ENCODE results near the gene FGFRL1. TPM values are rescaled to one million over a fixed set of nuclear protein-coding genes. Genes with fewer than 3 reads are reported as not detected.

Gene FGFRL1
- total and polyA plus RNA-seq, 2 of the 13 experiments (the other 11 are each of a cell fraction or from before 2014, with no cell fraction given), result 19.1 to 30.6 TPM

DNA sequence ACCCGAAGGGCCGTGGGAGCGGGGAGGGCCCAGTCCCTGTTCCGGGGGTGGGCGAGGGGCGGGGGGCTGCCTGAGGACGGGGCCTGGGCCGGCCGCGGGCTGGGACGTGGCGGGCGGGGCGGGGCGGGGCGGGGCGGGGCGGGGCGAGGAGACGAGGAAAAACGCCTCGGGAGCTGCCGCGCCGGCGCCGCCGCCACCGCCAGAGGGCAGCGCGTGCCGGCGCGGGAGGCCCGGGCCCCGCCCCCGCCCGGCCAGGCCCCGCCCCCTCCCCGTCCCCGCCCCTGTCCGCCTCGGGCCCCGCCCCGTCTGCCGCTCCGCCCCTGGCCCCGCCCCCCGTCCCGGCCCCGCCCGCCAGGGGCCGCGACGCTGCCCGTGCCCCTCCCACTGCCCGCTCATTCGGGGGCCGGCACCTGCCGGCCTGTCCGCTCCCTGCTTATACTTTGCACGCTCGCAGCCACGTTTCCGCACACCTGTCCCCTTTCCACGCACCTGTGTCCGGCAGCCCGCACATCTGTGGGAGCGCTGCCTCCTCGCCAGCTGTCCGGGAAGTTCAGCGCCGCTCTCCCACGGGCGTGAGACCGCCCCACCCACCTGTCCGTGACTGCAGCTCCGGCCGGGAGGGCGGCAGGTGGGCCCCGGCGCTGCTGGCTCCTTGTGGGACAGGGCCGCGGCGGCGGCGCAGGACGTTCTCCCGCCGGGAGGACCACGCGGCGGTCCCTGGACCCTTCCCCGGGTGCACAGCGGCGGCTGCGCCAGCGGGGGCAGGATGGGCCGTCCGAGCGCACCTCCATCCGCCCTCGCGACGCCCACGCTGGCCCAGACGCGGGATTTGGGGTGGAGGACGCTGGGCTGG lies 1.7 kb upstream of the FGFRL1 start (continued):
- TF ChIP-seq, protein P1, sequence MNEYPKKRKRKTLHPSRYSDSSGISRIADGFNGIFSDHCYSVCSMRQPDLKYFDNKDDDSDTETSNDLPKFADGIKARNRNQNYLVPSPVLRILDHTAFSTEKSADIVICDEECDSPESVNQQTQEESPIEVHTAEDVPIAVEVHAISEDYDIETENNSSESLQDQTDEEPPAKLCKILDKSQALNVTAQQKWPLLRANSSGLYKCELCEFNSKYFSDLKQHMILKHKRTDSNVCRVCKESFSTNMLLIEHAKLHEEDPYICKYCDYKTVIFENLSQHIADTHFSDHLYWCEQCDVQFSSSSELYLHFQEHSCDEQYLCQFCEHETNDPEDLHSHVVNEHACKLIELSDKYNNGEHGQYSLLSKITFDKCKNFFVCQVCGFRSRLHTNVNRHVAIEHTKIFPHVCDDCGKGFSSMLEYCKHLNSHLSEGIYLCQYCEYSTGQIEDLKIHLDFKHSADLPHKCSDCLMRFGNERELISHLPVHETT (CRISPR knock-in tag; conservative IDR thresholded peaks at IDR 0.05), result no peak
- TF ChIP-seq SCMH1 (CRISPR knock-in tag; IDR thresholded peaks at IDR 0.05; ENCODE audit: borderline replicate concordance) (no peak), MAF1 (CRISPR knock-in tag; IDR thresholded peaks at IDR 0.05; ENCODE audit: borderline replicate concordance) (no peak), ZBTB1 (CRISPR knock-in tag; IDR thresholded peaks at IDR 0.05; ENCODE audit: borderline replicate concordance) (no peak), SRSF1 (optimal IDR thresholded peaks at IDR 0.05; ENCODE audit: low read depth, low read length) (no peak), HOXA7 (CRISPR knock-in tag; IDR thresholded peaks at IDR 0.05) (no peak), PCBP2 (optimal IDR thresholded peaks at IDR 0.05; ENCODE audit: low read depth, low read length, poor library complexity, severe bottlenecking) (no peak), ATF7 (IDR thresholded peaks at IDR 0.05) (no peak), ATF7 (CRISPR knock-in tag; IDR thresholded peaks at IDR 0.05) (no peak), SP1 (IDR thresholded peaks at IDR 0.05) (no peak), SP1 (CRISPR knock-in tag; IDR thresholded peaks at IDR 0.05) (peak; percentile 16; the same call in 1 of the 2 replicates), RNF2 (conservative IDR thresholded peaks at IDR 0.05; ENCODE audit: low read depth) (no peak; the same call in 1 of the 2 replicates)
- TF ChIP-seq, protein P2, sequence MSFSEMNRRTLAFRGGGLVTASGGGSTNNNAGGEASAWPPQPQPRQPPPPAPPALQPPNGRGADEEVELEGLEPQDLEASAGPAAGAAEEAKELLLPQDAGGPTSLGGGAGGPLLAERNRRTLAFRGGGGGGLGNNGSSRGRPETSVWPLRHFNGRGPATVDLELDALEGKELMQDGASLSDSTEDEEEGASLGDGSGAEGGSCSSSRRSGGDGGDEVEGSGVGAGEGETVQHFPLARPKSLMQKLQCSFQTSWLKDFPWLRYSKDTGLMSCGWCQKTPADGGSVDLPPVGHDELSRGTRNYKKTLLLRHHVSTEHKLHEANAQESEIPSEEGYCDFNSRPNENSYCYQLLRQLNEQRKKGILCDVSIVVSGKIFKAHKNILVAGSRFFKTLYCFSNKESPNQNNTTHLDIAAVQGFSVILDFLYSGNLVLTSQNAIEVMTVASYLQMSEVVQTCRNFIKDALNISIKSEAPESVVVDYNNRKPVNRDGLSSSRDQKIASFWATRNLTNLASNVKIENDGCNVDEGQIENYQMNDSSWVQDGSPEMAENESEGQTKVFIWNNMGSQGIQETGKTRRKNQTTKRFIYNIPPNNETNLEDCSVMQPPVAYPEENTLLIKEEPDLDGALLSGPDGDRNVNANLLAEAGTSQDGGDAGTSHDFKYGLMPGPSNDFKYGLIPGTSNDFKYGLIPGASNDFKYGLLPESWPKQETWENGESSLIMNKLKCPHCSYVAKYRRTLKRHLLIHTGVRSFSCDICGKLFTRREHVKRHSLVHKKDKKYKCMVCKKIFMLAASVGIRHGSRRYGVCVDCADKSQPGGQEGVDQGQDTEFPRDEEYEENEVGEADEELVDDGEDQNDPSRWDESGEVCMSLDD (CRISPR knock-in tag; IDR thresholded peaks at IDR 0.05; ENCODE audit: borderline replicate concordance), result no peak
- TF ChIP-seq, protein P3, sequence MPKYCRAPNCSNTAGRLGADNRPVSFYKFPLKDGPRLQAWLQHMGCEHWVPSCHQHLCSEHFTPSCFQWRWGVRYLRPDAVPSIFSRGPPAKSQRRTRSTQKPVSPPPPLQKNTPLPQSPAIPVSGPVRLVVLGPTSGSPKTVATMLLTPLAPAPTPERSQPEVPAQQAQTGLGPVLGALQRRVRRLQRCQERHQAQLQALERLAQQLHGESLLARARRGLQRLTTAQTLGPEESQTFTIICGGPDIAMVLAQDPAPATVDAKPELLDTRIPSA (CRISPR knock-in tag; IDR thresholded peaks at IDR 0.05; ENCODE audit: borderline replicate concordance), result peak; percentile 72; the same call in 1 of the 2 replicates
- TF ChIP-seq, protein P4, sequence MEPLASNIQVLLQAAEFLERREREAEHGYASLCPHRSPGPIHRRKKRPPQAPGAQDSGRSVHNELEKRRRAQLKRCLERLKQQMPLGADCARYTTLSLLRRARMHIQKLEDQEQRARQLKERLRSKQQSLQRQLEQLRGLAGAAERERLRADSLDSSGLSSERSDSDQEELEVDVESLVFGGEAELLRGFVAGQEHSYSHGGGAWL (CRISPR knock-in tag; IDR thresholded peaks at IDR 0.05), result no peak

Measured in HepG2 (cell line).